ENCODE results near the gene TAS2R20.

Gene TAS2R20

DNA sequence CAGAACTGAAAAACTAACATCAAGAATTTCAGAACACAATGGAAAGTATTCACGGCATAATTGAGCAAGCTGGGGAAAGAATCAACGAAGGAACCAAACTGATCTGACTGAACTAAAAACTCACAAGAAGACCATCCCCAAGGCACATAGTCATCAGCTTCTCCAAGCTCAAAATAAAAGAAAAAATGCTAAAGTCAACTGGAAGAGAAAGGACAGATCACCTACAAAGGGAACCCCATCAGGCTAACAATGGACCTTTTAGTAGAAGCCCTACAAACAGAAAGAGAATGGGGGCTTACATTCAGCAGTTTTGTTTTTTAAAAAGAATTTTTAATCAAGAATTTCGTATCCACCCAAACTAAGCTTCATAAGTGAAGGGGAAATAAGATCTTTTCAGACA, 23.1 kb downstream of the TAS2R20 start (continued):
- no peak for TF ChIP-seq ZNF18 (tag by site-specific recombination; IDR thresholded peaks at IDR 0.05)
- TF ChIP-seq ZBTB48 (tag by site-specific recombination; IDR thresholded peaks at IDR 0.05): no peak
- TF ChIP-seq ZNF10 (tag by site-specific recombination; IDR thresholded peaks at IDR 0.05): no peak

DNA sequence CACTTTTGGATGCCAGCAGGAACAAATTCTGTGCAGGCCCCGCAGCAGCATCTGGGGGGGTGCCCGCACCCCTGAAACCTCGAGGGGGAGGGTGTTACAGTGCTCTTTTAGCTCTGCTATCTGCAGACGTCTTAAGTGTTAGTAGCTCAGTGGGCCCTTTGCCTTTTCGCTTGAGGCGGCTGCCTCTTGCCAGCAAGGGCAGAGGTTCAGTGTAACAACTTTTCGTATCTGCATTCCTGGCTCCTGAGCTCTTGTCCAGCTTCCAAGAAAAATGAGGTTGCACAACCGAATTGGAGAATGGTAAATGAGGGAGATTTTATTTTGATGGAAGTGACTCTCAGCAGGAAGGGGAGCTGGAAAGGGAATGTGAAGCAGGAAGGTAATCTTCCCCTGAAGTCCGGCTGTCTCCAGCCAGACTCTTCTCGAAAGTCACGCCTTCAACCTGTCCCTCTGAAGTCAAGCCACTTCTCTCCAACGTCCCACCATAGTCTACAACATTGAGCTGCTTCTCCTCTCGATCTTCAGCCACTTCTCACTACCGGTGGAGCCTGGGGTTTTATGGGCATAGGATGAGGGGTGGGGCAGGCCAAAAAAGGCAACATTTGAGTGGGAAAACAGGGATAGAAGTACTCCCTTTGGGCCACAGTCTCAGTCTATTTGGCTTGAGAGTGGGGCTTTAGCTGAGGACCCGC, 29.2 kb downstream of the TAS2R20 start:
- H3K4me1 ChIP-seq (ENCODE audit: control insufficient read depth, insufficient read depth, low read length): no peaks in the 10 kb centered on the region
- TF ChIP-seq, protein P1, sequence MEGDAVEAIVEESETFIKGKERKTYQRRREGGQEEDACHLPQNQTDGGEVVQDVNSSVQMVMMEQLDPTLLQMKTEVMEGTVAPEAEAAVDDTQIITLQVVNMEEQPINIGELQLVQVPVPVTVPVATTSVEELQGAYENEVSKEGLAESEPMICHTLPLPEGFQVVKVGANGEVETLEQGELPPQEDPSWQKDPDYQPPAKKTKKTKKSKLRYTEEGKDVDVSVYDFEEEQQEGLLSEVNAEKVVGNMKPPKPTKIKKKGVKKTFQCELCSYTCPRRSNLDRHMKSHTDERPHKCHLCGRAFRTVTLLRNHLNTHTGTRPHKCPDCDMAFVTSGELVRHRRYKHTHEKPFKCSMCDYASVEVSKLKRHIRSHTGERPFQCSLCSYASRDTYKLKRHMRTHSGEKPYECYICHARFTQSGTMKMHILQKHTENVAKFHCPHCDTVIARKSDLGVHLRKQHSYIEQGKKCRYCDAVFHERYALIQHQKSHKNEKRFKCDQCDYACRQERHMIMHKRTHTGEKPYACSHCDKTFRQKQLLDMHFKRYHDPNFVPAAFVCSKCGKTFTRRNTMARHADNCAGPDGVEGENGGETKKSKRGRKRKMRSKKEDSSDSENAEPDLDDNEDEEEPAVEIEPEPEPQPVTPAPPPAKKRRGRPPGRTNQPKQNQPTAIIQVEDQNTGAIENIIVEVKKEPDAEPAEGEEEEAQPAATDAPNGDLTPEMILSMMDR (tag by site-specific recombination; IDR thresholded peaks at IDR 0.05): no peak
- TF ChIP-seq MZF1 (tag by site-specific recombination; IDR thresholded peaks at IDR 0.05; ENCODE audit: borderline replicate concordance) (no peak), GLI2 (tag by site-specific recombination; IDR thresholded peaks at IDR 0.05; ENCODE audit: borderline replicate concordance, low read depth) (no peak), SALL2 (tag by site-specific recombination; IDR thresholded peaks at IDR 0.05; ENCODE audit: borderline replicate concordance) (no peak), ZNF335 (tag by site-specific recombination; conservative IDR thresholded peaks at IDR 0.05) (no peak), ZSCAN23 (tag by site-specific recombination; IDR thresholded peaks at IDR 0.05) (no peak), ZSCAN16 (tag by site-specific recombination; IDR thresholded peaks at IDR 0.05) (no peak), ZNF391 (tag by site-specific recombination; IDR thresholded peaks at IDR 0.05; ENCODE audit: borderline replicate concordance, low read depth) (no peak), ZXDB (tag by site-specific recombination; IDR thresholded peaks at IDR 0.05) (no peak), ZNF114 (tag by site-specific recombination; IDR thresholded peaks at IDR 0.05) (no peak), RBAK (tag by site-specific recombination; IDR thresholded peaks at IDR 0.05) (no peak), YY1 (tag by site-specific recombination; IDR thresholded peaks at IDR 0.05) (no peak), PRDM10 (tag by site-specific recombination; IDR thresholded peaks at IDR 0.05) (no peak), PBX3 (CRISPR knock-in tag; IDR thresholded peaks at IDR 0.05) (no peak)
- TF ChIP-seq, protein P2, sequence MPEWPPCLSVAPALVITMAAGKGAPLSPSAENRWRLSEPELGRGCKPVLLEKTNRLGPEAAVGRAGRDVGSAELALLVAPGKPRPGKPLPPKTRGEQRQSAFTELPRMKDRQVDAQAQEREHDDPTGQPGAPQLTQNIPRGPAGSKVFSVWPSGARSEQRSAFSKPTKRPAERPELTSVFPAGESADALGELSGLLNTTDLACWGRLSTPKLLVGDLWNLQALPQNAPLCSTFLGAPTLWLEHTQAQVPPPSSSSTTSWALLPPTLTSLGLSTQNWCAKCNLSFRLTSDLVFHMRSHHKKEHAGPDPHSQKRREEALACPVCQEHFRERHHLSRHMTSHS (tag by site-specific recombination; IDR thresholded peaks at IDR 0.05): no peak
- ChIA-PET POLR2A (no interaction called here), CTCF (interaction anchor here (0.6 kb wide), 1 partner anchor 22 kb away, joined by 3 read pairs; no protein-coding TSS in a partner anchor)
- H3K36me3 ChIP-seq (ENCODE audit: control insufficient read depth in 2 of 2, insufficient read depth in 1 of 2, low read length in 2 of 2): no peaks in the 10 kb centered on the region
- no peak overlapping the region for H3K4me3 ChIP-seq (ENCODE audit: low read depth, low read length)
- no peaks in the 10 kb centered on the region for H3K9me3 ChIP-seq (ENCODE audit: control insufficient read depth, insufficient read depth, low read depth, low read length)
- H3K27ac ChIP-seq (ENCODE audit: extremely low read depth, low read depth, low read length): no peak overlapping the region

All from HEK293 (cell line).